Left hindlimb (tissue), 1 donor: ENCODE results near the gene HBM.
A peak's percentile ranks its signal among the peaks of the same experiment; 100 is the strongest.
"Not testable (repeated sequence)": the region's sequence is repeated elsewhere in the genome, so short reads cannot be mapped to it uniquely, and the experiment has no call there.

Experiments used
- DNase-seq: peaks from one replicate; pipeline ENCODE4 v3.0.0-alpha.2; 2018

The HBM gene

GRCh38 chr16:165539-166374 lies at the start of gene HBM:
HBM (plus strand) TSS chr16:165978; CDS start chr16:165998, 20 bp downstream.
- DNase-seq = no peak

- no peak for DNase-seq
These were observed 49.8 kb upstream of the HBM start for GRCh38 chr16:116015-116414.

GRCh38 chr16:117379-118365 lies 48.1 kb upstream of the HBM start:
- DNase-seq = no peak

GRCh38 chr16:118857-119256 lies 46.9 kb upstream of the HBM start:
- DNase-seq = no peak

GRCh38 chr16:119295-119694 lies 46.5 kb upstream of the HBM start:
- no peak for DNase-seq

- no peak for DNase-seq
These were observed 45.8 kb upstream of the HBM start for GRCh38 chr16:119835-120491.

GRCh38 chr16:120756-121155 lies 45.0 kb upstream of the HBM start:
- DNase-seq = no peak

- no peak for DNase-seq
These were observed 43.4 kb upstream of the HBM start for GRCh38 chr16:122361-122760.

- not testable (repeated sequence) for DNase-seq
These were observed 42.0 kb upstream of the HBM start for GRCh38 chr16:123558-124350.

- no peak for DNase-seq
These were observed 40.8 kb upstream of the HBM start for GRCh38 chr16:125011-125410.

GRCh38 chr16:129075-129474 lies 36.7 kb upstream of the HBM start:
- DNase-seq = no peak

- DNase-seq = no peak
These were observed 35.1 kb upstream of the HBM start for GRCh38 chr16:130533-131173.

GRCh38 chr16:132120-132519 lies 33.7 kb upstream of the HBM start:
- DNase-seq = no peak

GRCh38 chr16:133716-134115 lies 32.1 kb upstream of the HBM start:
- no peak for DNase-seq

- DNase-seq = peak; percentile 55
These were observed 27.7 kb upstream of the HBM start for GRCh38 chr16:138049-138417.

GRCh38 chr16:140175-140857 lies 25.5 kb upstream of the HBM start:
- no peak for DNase-seq

- no peak for DNase-seq
These were observed 23.3 kb upstream of the HBM start for GRCh38 chr16:142405-142967.

GRCh38 chr16:143047-143446 lies 22.7 kb upstream of the HBM start:
- no peak for DNase-seq

GRCh38 chr16:143456-143855 lies 22.3 kb upstream of the HBM start:
- no peak for DNase-seq

- DNase-seq = no peak
These were observed 21.0 kb upstream of the HBM start for GRCh38 chr16:144797-145252.

- DNase-seq = no peak
These were observed 19.1 kb upstream of the HBM start for GRCh38 chr16:146646-147045.
